Astrocyte (in vitro differentiated cells and primary cell): ENCODE measurements around the gene MIA3. TPM values are rescaled to one million over a fixed set of nuclear protein-coding genes. Genes with fewer than 3 reads are reported as not detected.

Source experiments
- DNase-seq: peaks from one replicate; pipeline ENCODE4 v3.0.0-alpha.2; 2010; ENCODE audit warnings: low read depth
- FAIRE-seq: peaks from 2 replicates; lab custom pipeline; 2011; peaks lifted over from hg19 to GRCh38; lab: Jason Lieb, UNC
- H2AFZ ChIP-seq: 2 replicates; pipeline ENCODE4 v1.6.0; 2012; ENCODE audit warnings: low read depth, low read length, inconsistent platforms
- H3K27ac ChIP-seq: 2 replicates; pipeline ENCODE4 v1.5.1; 2011; ENCODE audit warnings: low read depth, low read length, inconsistent platforms
- H3K27me3 ChIP-seq: 2 replicates; pipeline ENCODE4 v1.6.0; 2011; ENCODE audit warnings: low read length, inconsistent platforms; ENCODE audit not compliant: insufficient read depth
- H3K36me3 ChIP-seq: 2 replicates; pipeline ENCODE4 v1.5.1; 2011; ENCODE audit warnings: low read length, inconsistent platforms; ENCODE audit not compliant: insufficient read depth
- H3K4me1 ChIP-seq: 2 replicates; pipeline ENCODE4 v1.5.1; 2011; ENCODE audit warnings: low read length, inconsistent platforms; ENCODE audit not compliant: insufficient read depth
- H3K4me2 ChIP-seq: 2 replicates; pipeline ENCODE4 v1.6.0; 2012; ENCODE audit warnings: low read length, inconsistent platforms
- H3K4me3 ChIP-seq: 2 replicates; pipeline ENCODE4 v1.5.1; 2011; ENCODE audit warnings: low read depth, mild to moderate bottlenecking, low read length, inconsistent platforms; ENCODE audit not compliant: insufficient read depth
- H3K79me2 ChIP-seq: 2 replicates; pipeline ENCODE4 v1.6.0; 2012; ENCODE audit warnings: mild to moderate bottlenecking, low read length, inconsistent platforms; ENCODE audit not compliant: insufficient read depth
- H3K9ac ChIP-seq: 2 replicates; pipeline ENCODE4 v1.6.0; 2012; ENCODE audit warnings: mild to moderate bottlenecking, low read length, inconsistent platforms
- H3K9me3 ChIP-seq: 2 replicates; pipeline ENCODE4 v1.5.1; 2012; ENCODE audit warnings: low read depth, mild to moderate bottlenecking, low read length, inconsistent platforms; ENCODE audit not compliant: insufficient read depth
- H4K20me1 ChIP-seq: 2 replicates; pipeline ENCODE4 v1.6.0; 2012; ENCODE audit warnings: low read length, inconsistent platforms; ENCODE audit not compliant: insufficient read depth
- H3K27ac Mint-ChIP-seq: one replicate; pipeline ENCODE4 v1.8.0; 2021; ENCODE audit warnings: mild to moderate bottlenecking, mixed read lengths; ENCODE audit not compliant: unreplicated experiment
- H3K27me3 Mint-ChIP-seq: one replicate; pipeline ENCODE4 v1.8.0; 2021; ENCODE audit warnings: low read depth, mixed read lengths; ENCODE audit not compliant: unreplicated experiment
- H3K36me3 Mint-ChIP-seq: one replicate; pipeline ENCODE4 v1.8.0; 2021; ENCODE audit warnings: low read depth, mixed read lengths; ENCODE audit not compliant: unreplicated experiment
- H3K4me1 Mint-ChIP-seq: one replicate; pipeline ENCODE4 v1.8.0; 2021; ENCODE audit warnings: low read depth, mixed read lengths; ENCODE audit not compliant: unreplicated experiment
- H3K4me3 Mint-ChIP-seq: one replicate; pipeline ENCODE4 v1.8.0; 2021; ENCODE audit warnings: mild to moderate bottlenecking, moderate library complexity, mixed read lengths; ENCODE audit not compliant: unreplicated experiment
- H3K9me3 Mint-ChIP-seq: one replicate; pipeline ENCODE4 v1.8.0; 2021; ENCODE audit warnings: mild to moderate bottlenecking, mixed read lengths; ENCODE audit not compliant: unreplicated experiment
- EZH2 ChIP-seq: IDR thresholded peaks from 2 replicates; pipeline ENCODE4 v1.6.1; 2012; ENCODE audit warnings: mild to moderate bottlenecking, low read length, inconsistent platforms; ENCODE audit not compliant: insufficient read depth
- total RNA-seq: library from RNA; stranded (reverse); gene quantifications from 2 replicates; pipeline ENCODE4 v1.2.1, GENCODE V29; 2021
- TF ChIP-seq, protein P1 (sequence below): IDR thresholded peaks from 2 replicates; pipeline ENCODE4 v1.5.1; 2011; ENCODE audit warnings: low read depth, mild to moderate bottlenecking, inconsistent platforms, low read length, moderate library complexity; ENCODE audit not compliant: insufficient read depth

Gene MIA3
- total RNA-seq, 1 donor from 2014 or later = 63.5 TPM

DNA sequence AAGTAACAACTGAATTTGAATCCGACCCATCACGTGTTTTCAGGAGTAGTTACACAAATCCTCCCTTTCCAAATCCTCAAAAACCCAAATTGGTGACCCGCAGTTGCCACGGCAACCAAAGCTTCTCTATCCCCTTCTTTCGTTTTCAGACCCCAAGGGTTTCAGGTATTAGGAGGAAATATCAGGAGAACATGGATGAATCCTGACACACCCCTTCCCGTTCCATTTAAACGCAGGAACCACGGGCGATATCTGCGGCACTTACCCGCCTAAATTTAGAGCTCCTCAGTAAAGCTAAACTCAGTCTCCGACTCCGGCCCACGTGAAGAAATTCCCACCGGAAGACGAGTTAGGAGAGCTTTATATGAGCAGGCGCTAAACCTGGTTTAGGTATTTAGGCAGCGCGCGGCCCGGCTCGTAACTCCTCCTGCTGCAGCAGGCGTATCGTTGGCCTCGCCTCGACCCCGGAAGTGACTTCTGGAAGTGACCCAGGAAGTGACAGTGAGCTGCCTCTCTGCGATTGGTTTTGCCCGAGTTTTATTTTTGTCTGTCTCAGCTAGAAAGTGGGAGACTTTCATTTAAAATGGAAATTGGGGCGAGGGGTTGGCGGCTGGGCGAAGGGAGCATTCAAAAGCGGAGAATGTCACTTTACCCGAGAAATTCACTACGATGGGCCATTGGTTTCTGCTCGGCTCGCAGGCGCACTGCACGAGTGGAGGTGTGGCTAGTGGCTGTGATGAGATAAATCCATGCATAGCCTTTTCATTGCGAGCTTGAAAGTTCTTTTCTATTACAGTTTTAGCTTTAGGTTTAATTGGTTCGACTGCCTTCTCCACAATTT lies 28.2 kb upstream of the MIA3 start, which contains the start of gene TAF1A:
TAF1A (minus strand) TSS at position 472 of the 841 bp plus-strand sequence.
- Histone ChIP-seq H3K79me2 (peaks cover 41% of the 10 kb centered on the region), H2AFZ (peak within 1 kb of the TSS; percentile 94)
- no peak for FAIRE-seq

DNA sequence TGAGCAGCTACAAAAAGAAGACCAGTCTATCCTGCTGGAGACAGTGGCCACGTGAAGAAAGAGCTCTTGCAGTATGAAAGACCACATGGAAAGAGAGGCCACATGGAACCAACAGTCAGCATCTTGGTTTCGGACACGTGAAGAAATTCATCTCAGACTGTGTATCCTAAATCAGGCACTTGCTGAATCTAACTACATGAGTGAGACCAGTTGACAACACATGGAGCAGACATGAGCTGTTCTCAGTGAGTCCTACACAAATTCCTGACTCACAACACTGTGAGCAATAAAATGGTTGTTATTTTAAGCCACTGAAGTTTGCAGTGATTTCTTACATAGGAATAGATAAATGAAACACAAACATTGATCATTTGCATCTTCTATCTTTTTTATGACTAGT lies 25.7 kb upstream of the MIA3 start:
- H3K9me3 Mint-ChIP-seq = peaks cover 6% of the 10 kb centered on the region
- H3K4me3 ChIP-seq = no peak overlapping the region
- no peaks in the 10 kb centered on the region for H4K20me1 ChIP-seq
- H3K9ac ChIP-seq = no peak overlapping the region
- H3K4me1 Mint-ChIP-seq = peaks cover 20% of the 10 kb centered on the region
- TF ChIP-seq, protein P1, sequence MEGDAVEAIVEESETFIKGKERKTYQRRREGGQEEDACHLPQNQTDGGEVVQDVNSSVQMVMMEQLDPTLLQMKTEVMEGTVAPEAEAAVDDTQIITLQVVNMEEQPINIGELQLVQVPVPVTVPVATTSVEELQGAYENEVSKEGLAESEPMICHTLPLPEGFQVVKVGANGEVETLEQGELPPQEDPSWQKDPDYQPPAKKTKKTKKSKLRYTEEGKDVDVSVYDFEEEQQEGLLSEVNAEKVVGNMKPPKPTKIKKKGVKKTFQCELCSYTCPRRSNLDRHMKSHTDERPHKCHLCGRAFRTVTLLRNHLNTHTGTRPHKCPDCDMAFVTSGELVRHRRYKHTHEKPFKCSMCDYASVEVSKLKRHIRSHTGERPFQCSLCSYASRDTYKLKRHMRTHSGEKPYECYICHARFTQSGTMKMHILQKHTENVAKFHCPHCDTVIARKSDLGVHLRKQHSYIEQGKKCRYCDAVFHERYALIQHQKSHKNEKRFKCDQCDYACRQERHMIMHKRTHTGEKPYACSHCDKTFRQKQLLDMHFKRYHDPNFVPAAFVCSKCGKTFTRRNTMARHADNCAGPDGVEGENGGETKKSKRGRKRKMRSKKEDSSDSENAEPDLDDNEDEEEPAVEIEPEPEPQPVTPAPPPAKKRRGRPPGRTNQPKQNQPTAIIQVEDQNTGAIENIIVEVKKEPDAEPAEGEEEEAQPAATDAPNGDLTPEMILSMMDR = no peak
- no peak for TF ChIP-seq EZH2
- H3K4me1 ChIP-seq = peaks cover 14% of the 10 kb centered on the region
- H3K9me3 ChIP-seq = no peaks in the 10 kb centered on the region
- no peak overlapping the region for H3K4me3 Mint-ChIP-seq
- H3K36me3 ChIP-seq = peaks cover 2% of the 10 kb centered on the region
- H3K27me3 ChIP-seq = no peaks in the 10 kb centered on the region
- no peaks in the 10 kb centered on the region for H3K27me3 Mint-ChIP-seq
- no peak overlapping the region for H2AFZ ChIP-seq
- H3K27ac ChIP-seq = no peak overlapping the region
- DNase-seq (no peak), FAIRE-seq (no peak)
- H3K27ac Mint-ChIP-seq = no peak overlapping the region
- peaks cover 3% of the 10 kb centered on the region for H3K36me3 Mint-ChIP-seq
- H3K4me2 ChIP-seq = no peak overlapping the region
- H3K79me2 ChIP-seq = peaks cover 22% of the 10 kb centered on the region

More for the DNA sequence above, 28.2 kb upstream of the MIA3 start, which contains the start of gene TAF1A:
- Histone ChIP-seq H3K27me3 (no peaks in the 10 kb centered on the region), H3K4me2 (peak within 1 kb of the TSS; percentile 92), H4K20me1 (no peaks in the 10 kb centered on the region), H3K9me3 (no peaks in the 10 kb centered on the region), H3K27ac (peak within 1 kb of the TSS; percentile 53), H3K4me3 (peak within 1 kb of the TSS; percentile 98), H3K9ac (peak within 1 kb of the TSS; percentile 88), H3K4me1 (peaks cover 14% of the 10 kb centered on the region), H3K36me3 (peaks cover 9% of the 10 kb centered on the region)
- H3K4me3 Mint-ChIP-seq = peak within 1 kb of the TSS; percentile 94
- no peaks in the 10 kb centered on the region for H3K36me3 Mint-ChIP-seq
- H3K9me3 Mint-ChIP-seq = no peaks in the 10 kb centered on the region
- TF ChIP-seq, protein P1 = no peak
- no peak for TF ChIP-seq EZH2
- no peaks in the 10 kb centered on the region for H3K27me3 Mint-ChIP-seq
- peaks cover 20% of the 10 kb centered on the region for H3K4me1 Mint-ChIP-seq
- peak; percentile 76 for DNase-seq
- H3K27ac Mint-ChIP-seq = peak within 1 kb of the TSS; percentile 81

DNA sequence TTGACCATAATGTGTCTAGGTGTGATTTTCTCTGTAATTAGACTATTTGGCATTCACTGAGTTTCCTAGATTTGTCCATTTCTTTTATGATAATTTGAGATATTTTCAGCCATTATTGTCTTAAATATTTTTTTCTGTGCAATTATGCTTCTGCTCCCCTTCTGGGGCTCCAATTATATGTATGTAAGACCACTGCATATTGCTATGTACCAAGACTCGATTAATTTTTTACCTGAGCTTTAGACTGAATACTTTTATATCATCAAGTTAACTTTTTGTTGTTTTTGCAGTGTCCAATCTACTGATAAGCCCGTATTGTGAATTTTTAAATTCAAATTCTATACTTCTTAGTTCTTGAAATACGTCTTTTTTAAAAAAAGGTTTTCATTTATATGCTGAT lies 23.1 kb upstream of the MIA3 start:
- no peak overlapping the region for H3K4me3 Mint-ChIP-seq
- peaks cover 2% of the 10 kb centered on the region for H3K27me3 Mint-ChIP-seq
- TF ChIP-seq, protein P1 = no peak
- Histone ChIP-seq H3K36me3 (no peaks in the 10 kb centered on the region), H3K27ac (no peak overlapping the region), H3K79me2 (no peaks in the 10 kb centered on the region), H3K4me1 (peaks cover 9% of the 10 kb centered on the region), H3K9ac (no peak overlapping the region), H2AFZ (no peak overlapping the region), H3K9me3 (no peaks in the 10 kb centered on the region), H4K20me1 (no peaks in the 10 kb centered on the region), H3K27me3 (no peaks in the 10 kb centered on the region), H3K4me3 (no peak overlapping the region), H3K4me2 (no peak overlapping the region)
- H3K4me1 Mint-ChIP-seq = peaks cover 11% of the 10 kb centered on the region
- no peak overlapping the region for H3K27ac Mint-ChIP-seq
- peaks cover 6% of the 10 kb centered on the region for H3K9me3 Mint-ChIP-seq
- peaks cover 3% of the 10 kb centered on the region for H3K36me3 Mint-ChIP-seq
- no peak for DNase-seq
- no peak for FAIRE-seq
